ENCODE measurements around the gene SCAF1.

SCAF1 gene

GRCh38 chr19:49688531-49689132 lies 46.6 kb downstream of the SCAF1 start:
- no peak overlapping the region for H3K4me3 ChIP-seq (ENCODE audit: low read length)
- no peak for DNase-seq (ENCODE audit: low read depth)
- TF ChIP-seq CTCF (conservative IDR thresholded peaks at IDR 0.05; ENCODE audit: low read depth, low read length), result no peak

GRCh38 chr19:49689133-49690078 lies 47.4 kb downstream of the SCAF1 start, which contains the start of gene ADM5:
TSS of gene ADM5 (plus strand) at chr19:49689594. CDS start at chr19:49689838, 244 bp downstream.
- peak; percentile 82 for TF ChIP-seq CTCF (conservative IDR thresholded peaks at IDR 0.05; ENCODE audit: low read depth, low read length)
- DNase-seq (ENCODE audit: low read depth), result no peak
- H3K4me3 ChIP-seq (ENCODE audit: low read length), result peak within 1 kb of the TSS; percentile 68

GRCh38 chr19:49690079-49690655 lies 48.2 kb downstream of the SCAF1 start:
- DNase-seq (ENCODE audit: low read depth), result no peak
- TF ChIP-seq CTCF (conservative IDR thresholded peaks at IDR 0.05; ENCODE audit: low read depth, low read length), result no peak
- H3K4me3 ChIP-seq (ENCODE audit: low read length), result peak overlapping the region; percentile 68

- no peak for TF ChIP-seq CTCF (conservative IDR thresholded peaks at IDR 0.05; ENCODE audit: low read depth, low read length)
- DNase-seq (ENCODE audit: low read depth), result no peak
- peak within 1 kb of the TSS; percentile 68 for H3K4me3 ChIP-seq (ENCODE audit: low read length)
These were observed 48.7 kb downstream of the SCAF1 start, which contains the start of gene CPT1C for GRCh38 chr19:49690656-49691242. TSS of gene CPT1C (plus strand) at chr19:49691116. CDS start at chr19:49692253, 1,137 bp downstream.

GRCh38 chr19:49691243-49692146 lies 49.5 kb downstream of the SCAF1 start:
- H3K4me3 ChIP-seq (ENCODE audit: low read length), result peak overlapping the region; percentile 68
- no peak for DNase-seq (ENCODE audit: low read depth)
- no peak for TF ChIP-seq CTCF (conservative IDR thresholded peaks at IDR 0.05; ENCODE audit: low read depth, low read length)

GRCh38 chr19:49692147-49692506 lies 50.1 kb downstream of the SCAF1 start:
- TF ChIP-seq CTCF (conservative IDR thresholded peaks at IDR 0.05; ENCODE audit: low read depth, low read length), result no peak
- DNase-seq (ENCODE audit: low read depth), result no peak
- peak overlapping the region; percentile 68 for H3K4me3 ChIP-seq (ENCODE audit: low read length)
